GM10266 (cell line): ENCODE data around the gene SMYD1.

Source experiments
- DNase-seq: peaks from one replicate; pipeline ENCODE4 v3.0.0; 2012; ENCODE audit errors: extremely low spot score
- CTCF ChIP-seq: IDR thresholded peaks from 2 replicates; pipeline ENCODE4 v1.5.1; 2012; ENCODE audit warnings: mild to moderate bottlenecking, low read depth; ENCODE audit not compliant: control insufficient read depth, insufficient read depth; ENCODE audit errors: missing control alignments

SMYD1 gene

DNA sequence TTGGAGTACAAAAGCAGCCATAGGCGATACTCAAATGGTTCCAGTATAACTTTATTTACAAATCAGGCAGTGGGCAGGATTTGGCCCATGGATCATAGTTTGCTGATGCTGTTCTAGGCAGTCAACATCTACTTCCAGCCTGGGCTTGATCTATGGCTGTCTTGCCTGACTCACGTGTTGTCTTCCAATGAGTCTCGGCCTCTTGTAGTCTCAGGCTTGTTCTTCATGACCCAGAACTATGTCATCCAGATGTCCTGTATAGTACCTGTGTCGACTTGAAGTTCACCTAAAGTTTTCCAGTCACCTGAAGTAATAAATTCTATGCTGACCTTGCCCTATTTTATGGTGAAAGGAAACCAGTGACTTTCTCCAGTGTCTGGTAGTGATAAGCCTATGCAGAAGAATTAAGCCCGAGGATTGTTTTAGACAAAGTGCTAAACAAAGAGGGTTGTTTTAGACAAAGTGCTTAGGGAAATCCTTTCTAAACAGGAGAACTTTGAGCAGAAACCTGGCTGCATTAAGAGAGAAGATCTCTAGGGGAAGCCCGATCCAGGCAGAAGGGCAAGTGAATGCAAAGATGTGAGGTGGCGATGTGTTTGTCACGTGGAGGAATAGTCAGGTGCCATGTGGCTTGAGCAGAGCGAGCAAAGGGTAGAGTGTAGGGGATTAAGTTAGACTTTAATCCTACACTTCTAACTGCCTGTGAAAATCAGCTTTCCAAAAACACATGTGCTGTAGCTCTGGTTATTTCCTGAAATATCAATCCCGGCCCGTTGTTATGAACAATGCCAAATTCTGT is 94.0 kb downstream of the SMYD1 start:
- no peak for TF ChIP-seq CTCF
- DNase-seq = no peak
